Activated naive CD4-positive, alpha-beta T cell treated with anti-CD3 and anti-CD28 coated beads, Interleukin-2, amount 10 ng/mL, durations not matched to agents 5 hours and 36 hours (primary cell): ENCODE results near the gene SMIM10L2A. TPM values are rescaled to one million over a fixed set of nuclear protein-coding genes. Genes with fewer than 3 reads are reported as not detected.

Experiments used
- total RNA-seq, 2 experiments: library from RNA; stranded (reverse); gene quantifications; one replicate each; pipeline ENCODE4 v1.2.3, GENCODE V29; 2021

SMIM10L2A gene
- total RNA-seq = 1 to 10 TPM in 1 of 2 experiments, under 1 TPM in 1; 0.94 to 1.1 TPM

DNA sequence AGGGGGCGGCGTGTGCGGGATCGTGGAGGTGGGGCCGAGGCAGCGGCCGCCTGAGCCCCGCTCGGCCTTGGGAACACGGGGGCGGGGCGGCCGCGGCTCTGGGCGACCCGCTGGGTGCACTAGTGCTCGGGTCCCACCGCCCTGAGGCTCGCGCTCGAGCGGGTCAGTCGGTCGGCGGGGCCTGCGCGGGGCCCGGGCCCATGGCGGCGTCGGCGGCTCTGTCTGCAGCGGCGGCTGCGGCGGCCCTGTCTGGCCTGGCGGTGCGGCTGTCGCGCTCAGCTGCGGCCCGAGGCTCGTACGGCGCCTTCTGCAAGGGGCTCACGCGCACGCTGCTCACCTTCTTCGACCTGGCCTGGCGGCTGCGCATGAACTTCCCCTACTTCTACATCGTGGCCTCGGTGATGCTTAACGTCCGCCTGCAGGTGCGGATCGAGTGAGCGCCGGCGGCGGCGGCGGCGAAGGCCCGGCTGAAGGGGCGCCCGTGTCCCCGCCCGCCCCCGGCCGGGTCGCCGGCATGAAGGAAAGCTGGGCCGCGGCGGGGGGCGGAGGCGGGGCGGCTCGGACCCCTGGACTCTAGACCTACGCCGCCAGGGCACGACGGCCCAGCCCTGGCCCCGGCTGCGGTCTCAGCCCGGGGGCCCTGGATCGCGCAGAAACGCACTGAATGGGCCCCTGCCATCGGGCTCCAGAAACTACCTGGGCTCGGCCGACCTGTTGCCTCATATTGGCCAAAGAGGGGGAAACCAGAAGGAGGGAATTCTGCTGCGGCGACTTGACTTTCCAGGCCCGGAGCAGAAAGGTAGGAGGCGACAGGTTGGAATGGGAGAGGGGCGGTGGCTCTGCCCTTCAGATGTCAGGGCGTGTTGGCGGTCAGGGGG, at the start of gene SMIM10L2A:
TSS of gene SMIM10L2A (plus strand) at position 13 of the 878 bp plus-strand sequence. CDS start at position 201, 188 bp downstream.

Other genes starting within 250 kb of the SMIM10L2A start
- gene ETDA, start 169.9 kb upstream of the SMIM10L2A start, total RNA-seq = not detected
- gene ETDC, start 112.5 kb upstream of the SMIM10L2A start, total RNA-seq = not detected
- 10 to 100 TPM; 11.4 to 12.6 TPM for gene ZNF75D, start 77.8 kb upstream of the SMIM10L2A start, total RNA-seq
- 1 to 10 TPM; 4.3 to 5.1 TPM for gene ZNF449, start 77.1 kb upstream of the SMIM10L2A start, total RNA-seq
- gene INTS6L, start 98.7 kb downstream of the SMIM10L2A start, total RNA-seq = 10 to 100 TPM; 31.0 to 32.8 TPM